LNCaP clone FGC (cell line): ENCODE data around the gene TESK2.

ENCODE experiments used
- DNase-seq: peaks from one replicate; pipeline ENCODE4 v3.0.0-alpha.2; 2011; ENCODE audit warnings: low read depth
- H3K4me3 ChIP-seq: 2 replicates; pipeline ENCODE4 v1.5.1; 2011; ENCODE audit warnings: mild to moderate bottlenecking, low read depth, low read length, control low read depth
- TF ChIP-seq, protein P1 (sequence below): IDR thresholded peaks from 2 replicates; pipeline ENCODE4 v1.5.1; 2012; ENCODE audit warnings: mild to moderate bottlenecking; ENCODE audit not compliant: control insufficient read depth, insufficient read depth; ENCODE audit errors: extremely low read depth

Gene TESK2

DNA sequence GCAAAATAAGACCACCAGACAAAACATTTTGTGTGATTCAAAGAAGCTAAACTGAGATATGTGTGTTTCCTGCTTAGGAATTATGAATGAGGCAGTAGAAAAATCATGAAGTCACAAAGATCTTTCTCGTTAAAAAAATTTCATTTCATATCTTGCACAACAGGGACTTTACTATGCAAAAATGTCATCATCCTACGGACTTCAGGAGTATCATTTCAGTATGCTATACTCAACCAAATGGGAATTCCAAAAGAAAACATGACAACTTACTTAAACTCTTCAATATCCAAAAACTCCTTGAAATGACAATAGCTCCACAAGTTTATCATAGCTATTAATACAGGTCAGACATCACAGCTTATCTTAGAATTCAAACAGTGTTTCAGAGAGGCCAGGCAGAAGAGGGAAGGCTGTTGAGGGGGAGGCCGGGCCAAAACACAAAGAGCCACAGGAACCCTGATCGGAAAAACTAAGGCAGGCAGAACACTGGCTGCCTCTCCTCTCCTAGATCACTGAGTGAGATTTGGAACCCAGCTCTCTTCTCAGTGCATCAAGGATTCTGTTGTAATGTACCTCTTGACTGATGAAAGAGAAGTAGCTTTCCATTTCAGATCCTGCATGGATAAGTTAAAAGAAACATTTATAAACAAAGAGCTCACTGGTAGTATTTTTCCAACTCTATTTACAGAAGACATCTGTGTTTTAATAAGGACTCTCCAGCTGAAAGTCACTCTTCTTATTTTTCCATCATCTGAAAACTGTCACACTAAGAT, 66.9 kb downstream of the TESK2 start:
- TF ChIP-seq, protein P1, sequence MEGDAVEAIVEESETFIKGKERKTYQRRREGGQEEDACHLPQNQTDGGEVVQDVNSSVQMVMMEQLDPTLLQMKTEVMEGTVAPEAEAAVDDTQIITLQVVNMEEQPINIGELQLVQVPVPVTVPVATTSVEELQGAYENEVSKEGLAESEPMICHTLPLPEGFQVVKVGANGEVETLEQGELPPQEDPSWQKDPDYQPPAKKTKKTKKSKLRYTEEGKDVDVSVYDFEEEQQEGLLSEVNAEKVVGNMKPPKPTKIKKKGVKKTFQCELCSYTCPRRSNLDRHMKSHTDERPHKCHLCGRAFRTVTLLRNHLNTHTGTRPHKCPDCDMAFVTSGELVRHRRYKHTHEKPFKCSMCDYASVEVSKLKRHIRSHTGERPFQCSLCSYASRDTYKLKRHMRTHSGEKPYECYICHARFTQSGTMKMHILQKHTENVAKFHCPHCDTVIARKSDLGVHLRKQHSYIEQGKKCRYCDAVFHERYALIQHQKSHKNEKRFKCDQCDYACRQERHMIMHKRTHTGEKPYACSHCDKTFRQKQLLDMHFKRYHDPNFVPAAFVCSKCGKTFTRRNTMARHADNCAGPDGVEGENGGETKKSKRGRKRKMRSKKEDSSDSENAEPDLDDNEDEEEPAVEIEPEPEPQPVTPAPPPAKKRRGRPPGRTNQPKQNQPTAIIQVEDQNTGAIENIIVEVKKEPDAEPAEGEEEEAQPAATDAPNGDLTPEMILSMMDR: no peak
- DNase-seq: no peak
- no peak overlapping the region for H3K4me3 ChIP-seq

DNA sequence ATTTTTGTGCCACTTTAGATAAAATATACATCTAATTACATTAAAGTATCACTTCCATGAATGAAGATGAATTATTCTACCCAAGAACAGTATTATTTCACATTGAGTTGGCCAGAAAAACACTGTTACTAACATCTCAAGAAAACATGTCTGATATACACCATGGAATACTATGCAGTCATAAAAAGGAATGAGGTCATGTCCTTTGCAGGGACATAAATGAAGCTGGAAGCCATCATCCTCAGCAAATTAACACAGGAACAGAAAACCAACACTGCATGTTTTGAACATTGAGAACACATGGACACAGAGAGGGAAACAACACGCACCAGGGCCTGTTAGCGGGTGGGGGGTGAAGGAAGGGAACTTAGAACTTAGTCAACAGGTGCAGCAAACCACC, 69.0 kb downstream of the TESK2 start:
- no peak for DNase-seq
- TF ChIP-seq, protein P1: no peak
- H3K4me3 ChIP-seq: no peak overlapping the region

DNA sequence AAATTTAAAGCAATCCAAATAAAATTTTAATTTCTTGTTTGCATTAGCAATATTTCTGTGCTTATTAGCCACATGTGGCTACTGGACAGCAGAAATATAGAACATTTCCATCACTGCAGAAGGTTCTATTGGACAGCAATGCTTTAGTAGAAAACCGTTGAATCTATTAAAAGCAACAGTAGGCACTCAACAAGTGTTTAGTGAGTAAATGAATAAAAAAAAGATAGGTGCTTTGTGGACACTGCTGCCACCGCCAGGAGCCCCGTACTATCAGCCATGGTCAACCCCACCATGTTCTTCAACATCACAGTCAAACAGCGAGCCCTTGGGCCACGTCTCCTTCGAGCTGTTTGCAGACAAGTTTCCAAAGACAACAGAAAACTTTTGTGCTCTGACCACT, 76.2 kb downstream of the TESK2 start:
- TF ChIP-seq, protein P1: no peak
- no peak overlapping the region for H3K4me3 ChIP-seq
- no peak for DNase-seq

DNA sequence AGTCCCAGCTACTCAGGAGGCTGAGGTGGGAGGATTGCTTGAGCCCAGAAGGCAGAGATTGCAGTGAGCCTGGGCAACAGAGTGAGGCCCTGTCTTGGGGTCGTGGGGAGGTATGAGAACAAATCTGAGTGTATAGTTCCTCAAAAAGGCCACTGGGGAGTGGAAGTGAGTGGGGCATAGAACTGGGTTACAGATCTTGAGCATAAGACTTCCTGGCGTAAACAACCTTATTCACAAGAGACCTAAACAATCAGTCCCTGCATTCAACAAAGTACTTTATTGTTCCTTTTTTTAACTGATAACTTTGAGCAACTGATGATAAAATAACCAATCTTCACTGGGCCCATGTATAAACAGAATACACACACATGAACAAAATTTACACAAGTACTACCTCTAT, 78.1 kb downstream of the TESK2 start:
- TF ChIP-seq, protein P1: no peak
- DNase-seq: no peak
- H3K4me3 ChIP-seq: no peak overlapping the region

DNA sequence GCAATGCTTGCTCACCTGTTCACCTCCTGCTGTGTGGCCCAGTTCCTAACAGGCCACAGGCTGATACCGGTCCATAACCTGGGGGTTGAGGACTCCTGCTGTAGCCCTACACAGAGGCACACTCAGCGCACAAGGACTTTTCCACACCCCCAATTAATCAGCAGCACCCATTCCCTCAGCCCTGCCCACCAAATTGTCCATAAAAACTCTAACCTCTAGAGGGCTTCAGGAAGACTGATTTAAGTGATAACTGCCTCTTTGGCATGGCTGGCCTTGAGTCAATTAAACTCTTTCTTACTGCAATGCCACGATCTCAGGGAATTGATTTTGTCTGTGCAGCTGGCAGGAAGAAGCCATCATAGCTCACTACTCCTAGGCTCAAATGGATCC, 79.5 kb downstream of the TESK2 start:
- TF ChIP-seq, protein P1: no peak
- DNase-seq: no peak
- no peak overlapping the region for H3K4me3 ChIP-seq

DNA sequence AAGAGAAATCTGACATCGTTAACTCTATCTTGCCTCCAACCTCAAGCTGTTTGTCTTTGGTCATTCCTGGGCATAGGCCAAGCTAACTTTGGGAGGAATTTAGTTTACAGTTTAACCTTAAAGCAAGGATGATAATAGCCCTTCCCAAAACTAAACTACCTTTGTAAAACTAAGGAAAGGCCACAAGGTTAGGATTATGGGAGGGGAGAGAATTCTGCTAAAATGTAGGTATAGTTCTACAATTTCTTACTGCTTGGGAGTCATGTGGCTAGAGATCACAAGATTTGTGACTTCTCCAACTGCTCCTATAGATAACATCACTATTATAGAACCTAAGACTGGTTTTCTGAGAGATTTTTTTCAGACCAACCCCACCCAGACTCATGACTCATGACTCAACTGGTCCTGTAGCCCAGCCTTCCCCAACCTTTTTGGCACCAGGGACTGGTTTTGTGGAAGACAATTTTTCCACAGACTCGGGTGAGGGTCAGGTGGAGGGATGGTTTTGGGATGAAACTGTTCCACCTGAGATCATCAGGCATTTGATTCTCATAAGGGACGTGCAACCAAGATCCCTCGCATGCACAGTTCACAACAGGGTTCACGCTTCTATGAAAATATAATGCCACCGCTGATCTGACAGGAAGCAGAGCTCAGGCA, 80.0 kb downstream of the TESK2 start:
- H3K4me3 ChIP-seq: no peak overlapping the region
- TF ChIP-seq, protein P1: no peak
- no peak for DNase-seq
